Activated CD8-positive, alpha-beta memory T cell treated with anti-CD3 and anti-CD28 coated beads, Interleukin-2, amount 50 U/mL, for 1 hour (primary cell): ENCODE measurements around the gene STARD10.
A peak's percentile ranks its signal among the peaks of the same experiment; 100 is the strongest.
"Not testable (repeated sequence)": the region's sequence is repeated elsewhere in the genome, so short reads cannot be mapped to it uniquely, and the experiment has no call there.

Source experiments
- DNase-seq: peaks from one replicate; pipeline ENCODE4 v3.0.0-alpha.2; 2020; ENCODE audit errors: extremely low read depth

The STARD10 gene, protein sequence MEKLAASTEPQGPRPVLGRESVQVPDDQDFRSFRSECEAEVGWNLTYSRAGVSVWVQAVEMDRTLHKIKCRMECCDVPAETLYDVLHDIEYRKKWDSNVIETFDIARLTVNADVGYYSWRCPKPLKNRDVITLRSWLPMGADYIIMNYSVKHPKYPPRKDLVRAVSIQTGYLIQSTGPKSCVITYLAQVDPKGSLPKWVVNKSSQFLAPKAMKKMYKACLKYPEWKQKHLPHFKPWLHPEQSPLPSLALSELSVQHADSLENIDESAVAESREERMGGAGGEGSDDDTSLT

DNA sequence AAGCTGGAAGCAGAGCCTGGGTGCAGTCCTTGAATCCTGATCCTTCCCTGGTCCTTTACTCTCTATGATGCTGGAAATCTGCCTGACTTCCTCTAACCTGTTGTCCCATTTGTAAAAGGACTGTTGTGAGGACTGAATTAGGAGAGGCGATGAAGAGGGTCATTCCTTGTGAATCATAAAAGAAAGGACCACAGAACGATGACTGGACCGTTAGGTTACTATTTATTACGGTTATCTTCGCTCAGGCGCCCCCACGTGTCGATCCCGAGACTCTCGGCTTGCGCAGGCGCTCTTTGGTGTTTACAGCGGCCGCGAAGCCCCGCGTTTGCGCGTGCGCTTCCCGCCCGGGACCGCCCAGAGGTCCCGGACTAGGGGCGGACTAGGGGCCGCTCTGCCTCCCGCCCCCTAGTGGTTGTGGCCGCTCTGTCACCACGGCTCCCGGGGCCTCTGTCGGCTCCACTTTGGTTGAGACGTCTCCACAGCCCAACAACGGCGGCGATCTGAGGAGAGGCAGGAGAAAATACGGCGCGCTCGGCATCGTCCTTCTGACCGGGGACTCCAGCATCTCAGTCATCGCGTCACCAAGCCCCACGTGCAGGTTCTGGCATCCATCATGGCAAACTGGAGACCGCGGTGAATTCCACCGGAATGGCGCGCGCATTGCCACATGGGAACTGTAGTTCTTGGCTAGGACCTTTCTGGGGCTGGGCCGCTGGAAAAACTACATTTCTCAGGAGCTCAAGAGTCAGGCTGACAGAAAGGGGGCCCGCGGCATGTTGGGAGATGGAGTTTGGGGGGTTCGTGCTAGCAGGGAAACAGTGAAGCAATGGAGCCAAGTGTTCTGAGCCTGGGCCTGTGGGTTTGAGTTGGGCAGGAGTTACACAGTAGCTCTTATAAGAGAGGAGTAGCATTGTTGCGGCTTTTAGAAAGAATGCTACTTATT lies at the start of gene STARD10:
TSS of gene STARD10 (minus strand) at position 623 of the 943 bp plus-strand sequence. CDS start 12,866 bp downstream, outside the sequence.
- peak; percentile 86 for DNase-seq

DNA sequence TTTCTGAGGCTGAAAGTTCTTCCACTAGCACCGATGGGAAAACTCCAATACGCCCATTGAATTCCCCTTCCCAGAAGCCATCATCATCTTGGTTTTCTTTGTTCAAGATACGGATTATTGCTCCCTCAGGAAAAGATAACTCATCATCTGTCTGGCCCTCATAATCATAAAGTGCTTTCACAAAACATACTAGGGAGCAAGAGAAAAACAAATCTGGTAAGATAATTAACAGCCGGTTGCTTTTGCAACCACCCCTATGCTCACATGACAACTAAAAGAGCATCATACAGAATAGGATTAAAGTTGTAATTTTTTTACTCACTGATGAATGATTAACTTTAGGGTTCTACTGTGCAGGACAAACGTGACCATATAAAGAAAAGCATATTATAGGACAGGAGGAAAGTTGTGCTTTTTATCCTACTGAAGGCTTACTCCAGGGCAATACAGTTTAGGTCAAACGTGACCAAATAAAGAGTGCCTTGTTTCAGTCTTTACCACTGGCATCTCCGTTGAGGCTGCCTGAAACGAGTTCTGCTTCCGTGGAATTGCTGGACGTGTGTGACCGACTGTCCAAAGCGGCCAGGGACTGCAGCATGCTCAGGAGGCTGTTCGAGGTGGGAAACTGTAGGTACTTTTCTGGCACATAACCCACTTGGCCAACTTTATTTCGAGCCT lies 48.9 kb upstream of the STARD10 start:
- DNase-seq = no peak

DNA sequence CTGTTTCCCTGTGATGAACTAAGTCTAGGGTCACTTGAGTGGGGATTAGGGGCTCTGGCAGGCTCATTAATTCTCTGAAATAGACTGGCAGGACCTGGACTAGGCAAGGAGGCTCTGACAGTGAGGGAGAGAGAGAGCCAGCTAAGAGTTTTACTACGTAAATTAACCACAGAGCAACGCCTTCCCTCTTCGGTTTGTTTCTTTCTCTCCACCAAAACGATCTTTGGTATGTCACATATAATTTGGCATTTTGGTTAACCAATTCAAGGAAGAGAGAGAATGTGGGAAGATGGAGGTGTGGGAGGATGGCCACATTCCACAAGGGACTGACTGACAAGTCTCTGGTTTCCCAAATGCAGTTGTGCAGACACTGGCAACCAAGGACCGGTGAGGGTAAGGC lies 48.3 kb upstream of the STARD10 start:
- DNase-seq = no peak

DNA sequence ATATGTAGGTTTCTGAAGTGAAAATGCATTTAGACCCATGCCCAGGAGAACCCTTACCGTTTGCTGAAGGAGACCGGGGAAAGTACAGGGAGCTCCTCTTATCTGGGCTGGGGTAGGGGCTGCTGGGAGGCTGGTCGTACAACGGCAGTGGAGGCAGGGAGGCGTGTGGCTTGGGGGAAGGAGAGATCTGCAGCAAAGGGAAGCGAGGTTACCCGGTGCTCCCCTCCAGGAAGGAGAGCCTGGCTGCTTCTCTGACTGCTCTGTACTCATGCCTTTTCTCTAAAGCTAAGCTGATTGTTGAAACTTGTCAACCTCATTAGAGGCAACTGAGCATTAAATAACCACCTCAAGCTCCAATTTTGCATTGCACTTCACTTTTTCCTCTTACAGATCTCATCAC lies 47.5 kb upstream of the STARD10 start:
- no peak for DNase-seq

DNA sequence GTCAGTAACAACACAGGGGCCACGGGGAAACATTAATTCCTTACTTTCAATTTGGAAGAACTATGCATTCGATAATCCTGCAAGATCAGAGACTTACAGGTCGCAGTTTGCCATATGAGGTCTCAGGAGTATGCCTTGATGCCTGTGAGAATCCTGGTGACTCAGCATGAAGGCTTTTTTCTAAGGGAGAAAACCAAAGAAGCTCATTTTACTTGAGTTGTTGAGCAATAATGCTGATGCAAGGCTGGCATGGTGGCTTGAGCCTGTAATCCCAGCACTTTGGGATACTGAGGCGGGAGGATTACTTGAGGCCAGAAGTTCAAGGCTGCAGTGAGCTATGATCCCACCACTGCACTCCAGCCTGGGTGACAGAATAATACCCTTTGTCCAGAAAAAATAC lies 46.9 kb upstream of the STARD10 start:
- DNase-seq = no peak

DNA sequence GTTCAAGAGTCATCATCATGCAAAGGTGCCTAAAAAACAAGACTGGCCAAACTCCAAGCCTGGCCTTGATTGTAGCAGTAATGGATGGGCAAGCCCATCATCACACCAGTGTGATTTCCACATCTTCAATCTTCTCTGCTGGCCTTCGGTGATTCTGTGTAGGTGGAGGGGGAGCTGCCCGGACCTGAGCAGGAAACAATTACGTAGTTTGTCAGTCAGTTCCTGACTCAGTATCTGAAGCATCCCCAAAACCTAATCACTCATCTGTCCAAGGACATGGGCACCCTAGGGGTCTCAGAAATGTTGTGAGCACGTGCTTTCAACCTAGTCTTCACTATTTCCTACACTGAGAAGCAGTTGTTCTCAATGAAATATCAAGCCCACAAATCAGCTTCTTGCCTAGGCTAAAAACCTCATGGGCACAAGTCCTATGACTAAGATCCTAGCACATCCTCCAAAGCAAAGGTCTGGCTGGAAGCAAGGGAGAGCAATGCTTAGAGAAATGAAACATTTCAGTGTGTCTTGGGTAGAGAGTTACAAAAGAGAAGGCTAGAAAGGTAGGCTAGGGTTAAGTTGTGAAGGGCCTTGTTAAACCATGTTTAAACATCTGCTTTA lies 45.0 kb upstream of the STARD10 start:
- no peak for DNase-seq

DNA sequence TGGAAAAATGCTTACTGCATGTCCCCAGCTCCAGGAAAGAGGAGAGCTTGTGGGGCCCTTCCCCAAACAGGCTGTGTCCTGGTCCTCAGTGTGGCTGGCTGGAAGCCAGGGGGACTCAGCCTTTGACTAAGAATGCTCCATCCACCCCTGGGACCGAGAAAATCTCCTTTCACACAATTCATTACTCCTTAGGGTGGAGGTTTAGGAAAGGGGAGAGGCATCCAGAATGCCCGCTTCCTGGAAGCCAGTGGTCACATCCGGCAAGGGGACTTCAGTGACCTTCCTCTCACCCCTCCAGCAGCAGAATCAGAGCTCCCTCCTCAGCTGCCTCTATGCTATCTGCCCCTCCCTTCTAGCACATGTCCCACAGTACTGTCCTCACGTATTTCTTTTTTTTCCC lies 42.3 kb upstream of the STARD10 start:
- no peak for DNase-seq

DNA sequence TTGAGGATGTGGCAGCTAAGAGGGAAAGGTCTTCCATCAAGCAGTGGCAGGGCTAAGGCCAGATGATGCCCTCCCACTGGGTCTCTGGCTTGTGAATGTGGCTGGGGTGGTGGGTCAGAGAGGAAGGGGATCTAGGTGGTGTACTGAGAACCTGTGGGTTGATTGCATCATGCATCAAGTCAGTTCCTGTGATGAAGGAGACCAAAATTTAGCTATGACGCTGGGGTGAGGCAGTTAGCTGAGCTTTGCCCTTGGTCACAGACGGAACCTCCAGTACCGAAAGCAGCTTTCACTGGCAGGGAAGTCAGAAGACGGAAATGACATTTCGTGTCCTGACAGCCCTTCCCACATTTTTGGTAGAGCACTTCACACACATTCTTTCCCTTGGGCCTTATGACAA lies 41.1 kb upstream of the STARD10 start:
- DNase-seq = no peak

DNA sequence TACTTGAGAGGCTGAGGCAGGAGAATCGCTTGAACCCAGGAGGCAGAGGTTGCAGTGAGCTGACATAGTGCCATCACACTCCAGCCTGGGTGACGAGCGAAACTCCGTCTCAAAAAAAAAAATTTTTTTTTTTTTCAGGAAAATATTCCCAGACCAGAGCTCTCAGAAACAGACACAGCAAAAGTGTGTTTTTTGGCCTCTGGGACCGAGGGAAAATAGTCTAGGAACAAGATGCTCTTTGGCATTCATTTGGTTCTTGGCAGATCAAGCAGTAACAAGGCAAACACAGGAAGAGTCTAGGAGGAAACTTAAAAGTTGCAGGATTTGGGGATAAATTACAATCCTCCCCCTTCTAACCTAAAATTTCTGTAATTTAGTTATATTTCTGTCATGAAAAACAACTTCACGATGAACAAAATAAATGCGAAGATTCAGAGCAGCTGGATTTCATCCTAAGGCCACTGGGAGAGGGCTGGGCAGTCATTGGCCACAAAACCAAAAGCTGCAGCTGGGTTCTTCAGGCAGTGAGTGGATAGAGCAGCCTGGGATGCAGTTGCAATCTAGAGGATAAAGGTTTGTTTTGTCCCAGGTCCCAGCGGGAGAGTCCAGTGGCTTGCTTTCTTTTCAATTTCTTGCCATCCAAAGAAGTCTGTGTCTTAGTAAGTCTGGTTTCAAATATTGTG lies 40.1 kb upstream of the STARD10 start:
- DNase-seq = no peak

DNA sequence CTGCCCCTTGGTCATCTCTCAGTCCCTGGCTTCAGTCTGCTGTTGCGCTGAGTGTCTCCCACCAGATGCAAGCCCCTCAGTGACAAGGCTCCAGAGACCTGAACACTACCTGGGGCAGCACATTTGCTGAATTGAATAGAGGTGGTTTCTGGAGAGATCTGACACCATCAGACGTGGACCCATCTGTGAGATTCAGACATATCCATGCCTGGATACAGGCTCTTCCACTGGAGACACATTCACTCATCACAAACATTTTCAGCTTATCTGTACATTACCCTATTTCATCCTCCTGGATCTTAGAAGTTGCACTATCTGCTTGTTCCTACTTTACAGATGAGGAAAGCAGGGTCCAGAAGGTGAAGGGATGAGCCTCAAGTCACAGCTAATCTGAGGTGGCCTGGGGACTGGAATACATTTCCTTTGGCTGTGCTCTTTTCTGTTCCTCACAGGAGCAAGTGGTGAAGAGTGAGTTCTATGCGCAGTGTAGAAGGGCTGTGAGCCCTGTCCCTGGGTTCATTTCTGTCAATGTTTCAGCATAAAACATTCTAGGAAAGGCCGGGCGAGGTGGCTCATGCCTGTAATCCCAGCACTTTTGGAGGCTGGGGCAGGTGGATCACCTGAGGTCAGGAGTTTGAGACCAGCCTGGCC lies 39.4 kb upstream of the STARD10 start:
- DNase-seq = no peak

DNA sequence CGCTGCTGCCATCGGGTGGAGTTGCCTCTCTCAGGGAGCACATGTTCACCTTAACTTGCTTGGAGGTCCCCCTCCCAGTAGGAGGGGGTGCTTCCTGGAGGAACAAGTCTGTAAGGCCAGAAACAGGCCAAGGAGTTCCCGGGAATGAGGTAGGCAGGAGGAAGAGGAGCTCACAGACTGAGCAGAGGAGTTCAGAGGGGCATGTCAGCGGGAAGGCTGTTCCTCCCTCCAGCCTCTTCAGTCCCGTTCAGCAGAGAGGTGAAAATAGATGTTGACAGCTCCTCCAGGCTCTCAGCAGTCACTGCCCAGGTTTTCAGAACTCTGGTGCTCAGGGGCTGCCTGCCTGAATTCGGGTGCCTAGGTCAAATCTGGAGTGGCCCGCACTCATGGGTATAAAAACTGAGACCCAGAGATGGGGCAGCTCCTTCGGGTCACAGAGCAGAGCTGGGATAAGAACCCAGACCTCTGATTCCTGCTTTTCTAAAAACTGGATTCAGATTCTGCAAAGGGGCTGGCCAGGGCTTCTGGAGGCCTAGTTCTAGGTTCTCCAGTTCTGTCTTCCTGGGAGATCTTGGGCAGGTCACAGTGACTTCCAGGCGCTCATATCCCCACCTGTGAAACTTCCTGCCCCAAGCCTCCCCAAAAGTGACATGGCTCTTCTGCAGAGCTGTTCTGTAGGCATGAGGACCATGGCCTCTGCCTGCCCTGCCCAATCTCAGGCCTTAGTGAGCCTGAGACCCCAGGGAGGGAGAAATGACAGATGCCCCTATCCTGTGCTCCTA lies 38.6 kb upstream of the STARD10 start:
- DNase-seq = no peak

DNA sequence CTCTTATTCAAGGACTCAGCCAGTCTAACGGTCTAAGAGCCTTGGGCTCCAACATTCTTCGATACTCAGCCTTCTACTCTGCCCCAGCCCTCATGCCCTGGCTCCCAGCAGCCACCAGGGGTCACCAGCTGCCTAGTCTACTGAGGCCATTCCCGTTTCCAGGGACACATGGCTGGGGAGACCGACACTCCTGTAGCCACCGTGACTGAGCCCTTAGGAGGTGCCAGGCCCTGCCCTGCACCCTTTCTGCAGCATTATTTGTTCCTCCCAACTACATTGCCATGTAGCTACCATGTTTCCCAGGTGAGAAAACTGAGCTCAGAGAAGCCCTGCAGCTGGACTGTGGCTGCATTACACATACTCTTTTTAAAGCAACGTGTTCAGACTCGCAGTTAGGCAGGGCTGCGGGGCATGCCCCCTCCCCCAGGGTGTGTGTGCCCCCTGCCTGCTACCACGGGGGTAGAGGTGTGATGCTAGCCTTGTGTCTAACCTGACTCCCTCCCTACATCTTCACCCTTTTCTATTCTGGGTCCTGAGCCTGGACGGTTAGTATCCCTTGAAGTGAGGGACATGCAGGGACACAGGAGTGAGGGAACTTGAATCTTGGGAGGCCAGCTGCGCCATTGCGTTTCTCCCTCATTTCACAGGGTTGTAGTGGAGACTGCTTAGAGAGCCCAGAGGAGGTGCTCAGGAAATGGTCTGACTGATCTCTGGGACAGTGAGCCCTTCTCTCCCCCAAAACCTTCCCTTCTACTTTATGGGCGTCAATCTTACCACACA lies 37.9 kb upstream of the STARD10 start:
- no peak for DNase-seq

DNA sequence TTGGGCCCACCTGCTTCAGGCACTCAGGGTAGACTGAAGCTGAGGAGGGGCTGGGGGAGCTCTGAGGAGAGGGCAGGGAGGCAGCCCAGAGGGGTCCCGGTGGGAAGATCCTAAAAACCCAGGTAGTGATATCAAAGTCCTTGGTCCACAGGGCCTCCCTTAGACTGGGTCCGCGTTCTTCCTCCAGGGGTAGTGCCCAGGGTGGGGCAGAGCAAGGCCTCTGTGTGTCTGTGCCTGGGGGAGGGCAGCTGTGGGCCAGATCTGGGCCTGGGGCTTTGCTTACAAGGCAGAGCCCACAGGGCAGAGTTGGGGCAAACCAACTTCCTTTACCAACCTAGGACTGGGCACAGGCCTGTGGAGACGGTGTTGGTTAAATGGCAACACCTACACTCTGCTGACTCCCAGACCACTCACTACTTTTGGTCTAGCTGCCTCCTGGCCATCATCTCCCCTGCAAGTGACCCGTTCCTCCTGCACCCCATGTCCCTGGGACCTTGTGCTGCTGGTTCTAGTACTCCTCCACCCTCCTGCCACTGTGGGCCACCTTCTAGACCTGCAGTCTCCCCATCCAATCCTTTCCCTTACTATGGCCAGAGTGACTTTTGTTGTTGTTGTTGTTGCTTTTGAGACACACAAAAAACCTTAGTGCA lies 36.2 kb upstream of the STARD10 start:
- no peak for DNase-seq

DNA sequence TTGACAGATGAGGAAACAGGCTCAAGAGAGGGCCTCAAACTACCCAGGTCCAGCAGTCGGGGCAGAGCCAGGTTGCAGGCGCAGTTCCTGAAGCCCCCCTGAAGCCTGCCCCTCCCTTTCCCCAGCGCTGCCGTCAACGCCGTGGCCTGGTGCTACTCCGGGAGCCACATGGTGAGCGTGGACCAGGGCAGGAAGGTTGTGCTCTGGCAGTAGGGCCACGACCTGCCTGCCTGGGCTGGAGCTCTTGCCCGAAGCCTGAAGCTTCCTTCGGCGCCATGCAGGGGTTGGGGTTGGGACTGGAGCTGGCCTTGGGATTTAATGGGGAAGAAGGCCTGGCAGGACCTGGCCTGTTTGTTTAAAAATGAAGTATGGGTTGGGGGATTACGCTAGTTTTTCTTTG lies 35.3 kb upstream of the STARD10 start:
- DNase-seq = no peak

DNA sequence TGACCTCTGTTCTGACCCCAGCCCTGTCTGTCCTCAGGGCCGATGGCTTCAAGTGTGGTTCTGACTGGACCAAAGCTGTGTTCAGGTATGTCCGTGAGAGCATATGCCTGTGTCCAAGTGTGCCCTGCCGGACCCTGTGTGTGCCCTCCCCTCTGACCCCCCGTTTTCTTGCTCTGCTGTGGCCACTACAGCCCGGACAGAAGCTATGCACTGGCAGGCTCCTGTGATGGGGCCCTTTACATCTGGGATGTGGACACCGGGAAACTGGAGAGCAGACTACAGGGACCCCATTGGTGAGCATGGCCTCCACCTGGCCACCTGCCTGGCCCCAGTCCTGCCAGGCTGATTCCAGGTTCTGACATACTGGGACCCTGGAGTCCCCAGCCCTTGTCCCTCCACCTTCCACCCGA lies 34.9 kb upstream of the STARD10 start:
- no peak for DNase-seq

DNA sequence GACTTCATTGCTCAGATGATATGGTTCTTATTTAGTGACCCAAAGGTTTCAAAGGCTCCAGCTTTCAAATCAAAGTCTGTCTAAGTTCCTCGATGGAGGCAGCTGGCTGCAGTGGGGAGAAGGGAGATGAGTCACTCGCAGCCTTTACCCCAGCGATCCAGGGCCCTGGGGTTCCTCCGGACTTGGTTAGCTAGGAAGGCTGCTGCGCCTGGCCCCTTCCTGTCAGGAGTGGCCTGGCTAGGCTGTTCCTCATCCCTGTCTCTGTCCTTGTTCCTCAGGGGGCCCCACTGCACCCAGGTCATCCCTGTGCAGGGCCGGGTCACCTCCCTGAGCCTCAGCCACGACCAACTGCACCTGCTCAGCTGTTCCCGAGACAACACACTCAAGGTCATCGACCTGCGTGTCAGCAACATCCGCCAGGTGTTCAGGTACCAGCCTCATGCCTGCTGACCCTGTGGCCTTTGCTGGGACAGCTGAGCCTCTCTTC lies 34.3 kb upstream of the STARD10 start:
- DNase-seq = no peak

DNA sequence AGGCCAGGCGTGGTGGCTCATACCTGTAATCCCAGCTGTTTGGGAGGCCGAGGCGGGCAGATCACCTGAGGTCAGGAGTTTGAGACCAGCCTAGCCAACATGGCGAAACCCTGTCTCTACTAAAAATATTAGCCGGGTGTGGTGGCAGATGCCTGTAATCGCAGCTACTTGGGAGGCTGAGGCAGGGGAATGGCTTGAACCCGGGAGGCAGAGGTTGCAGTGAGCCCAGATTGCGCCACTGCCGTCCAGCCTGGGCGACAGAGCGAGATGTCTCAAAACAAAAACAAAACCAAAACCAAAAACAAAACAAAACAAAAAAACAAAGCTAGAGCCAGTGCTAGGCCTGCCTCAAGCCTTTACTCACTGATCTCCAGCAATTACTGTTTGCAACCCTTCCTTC lies 33.8 kb upstream of the STARD10 start:
- DNase-seq = not testable (repeated sequence)

DNA sequence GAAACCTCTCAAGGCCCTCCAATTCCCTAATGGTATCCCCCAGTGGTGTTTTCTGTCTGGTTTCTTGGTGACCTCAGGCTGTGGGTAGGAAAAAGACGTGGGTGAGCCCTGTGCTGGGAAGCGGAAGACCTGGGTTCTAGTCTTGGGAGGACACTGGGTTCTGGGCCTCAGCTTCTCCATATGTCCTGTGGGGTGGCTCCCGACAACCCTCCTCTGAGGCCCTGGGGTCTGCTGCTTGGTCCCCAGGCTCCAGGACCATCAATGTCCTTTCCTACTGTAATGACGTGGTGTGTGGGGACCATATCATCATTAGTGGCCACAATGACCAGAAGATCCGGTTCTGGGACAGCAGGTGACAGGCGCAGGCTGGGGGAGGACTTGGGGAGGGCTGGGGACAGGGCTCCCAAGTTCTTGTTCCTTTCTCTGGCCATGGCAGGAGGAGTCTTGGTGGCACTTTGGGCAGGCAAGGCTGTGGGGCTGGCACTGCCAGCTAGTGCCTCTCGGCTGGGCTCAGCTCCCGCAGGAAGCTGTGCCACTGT lies 33.2 kb upstream of the STARD10 start:
- no peak for DNase-seq
